Ecto neural progenitor cell (in vitro differentiated cells): Measurements from ENCODE around the gene MTERF4.

Source experiments
- DNase-seq: peaks from one replicate; pipeline ENCODE4 v3.0.0-alpha.2; 2018; ENCODE audit warnings: low spot score

The MTERF4 gene

DNA sequence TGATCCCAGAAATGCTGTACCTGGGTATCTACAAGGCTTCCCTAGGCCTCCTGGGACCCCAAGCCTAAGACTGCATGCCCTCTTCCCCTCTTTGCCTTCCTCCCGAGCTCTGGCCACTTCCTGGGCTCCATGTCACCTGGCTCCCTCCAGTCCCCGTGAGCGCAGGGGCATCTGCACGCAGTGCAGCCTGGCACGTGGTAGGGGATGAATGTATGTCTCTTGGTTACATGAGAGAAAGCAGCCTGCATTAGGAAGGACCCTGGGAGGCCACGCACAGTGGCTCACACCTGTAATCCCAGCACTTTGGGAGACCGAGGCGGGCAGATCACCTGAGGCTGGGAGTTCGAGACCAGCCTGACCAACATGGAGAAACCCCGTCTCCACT lies 31.3 kb upstream of the MTERF4 start:
- no peak for DNase-seq

DNA sequence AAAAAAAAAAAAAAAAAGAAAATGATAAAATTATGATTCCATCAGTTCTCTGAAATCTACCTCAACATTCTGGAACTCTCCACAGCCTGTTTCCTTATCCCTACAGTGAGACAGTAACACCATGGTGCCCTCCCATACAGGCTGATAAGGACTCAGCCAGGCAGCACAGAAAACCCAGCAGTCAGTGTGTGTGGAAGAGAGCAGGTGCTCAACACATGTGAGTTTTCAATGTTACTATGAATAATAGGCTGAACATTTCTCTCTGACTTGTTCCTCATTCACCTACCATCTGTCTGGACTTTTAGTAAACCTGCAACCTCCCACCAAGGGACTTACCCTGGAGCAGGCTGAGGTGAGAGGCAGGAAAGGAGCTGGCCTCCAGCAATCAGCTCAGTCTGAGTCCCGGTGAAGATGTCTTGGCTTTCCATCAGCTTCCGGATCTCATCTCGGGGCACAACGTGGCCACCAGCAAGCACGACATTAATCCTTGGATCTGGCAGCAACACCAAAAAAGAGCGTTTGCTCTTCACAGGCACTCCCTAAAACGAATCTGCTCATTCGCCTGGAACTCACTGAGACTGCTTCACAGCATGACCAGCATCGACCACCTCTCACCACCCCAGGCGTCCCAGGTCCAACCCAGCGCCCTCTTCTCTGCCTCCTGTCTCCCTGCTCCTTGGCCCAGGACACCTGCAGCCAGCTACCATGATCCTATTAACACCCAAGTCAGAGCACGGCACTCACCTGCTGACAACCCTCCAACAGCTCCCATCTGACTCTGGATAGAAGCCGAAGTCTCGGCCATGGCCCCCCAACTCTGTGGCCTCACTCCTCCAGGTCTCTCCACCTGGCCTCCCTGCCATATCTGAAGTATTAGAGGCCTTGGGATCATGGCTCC lies 30.7 kb upstream of the MTERF4 start:
- DNase-seq: no peak

DNA sequence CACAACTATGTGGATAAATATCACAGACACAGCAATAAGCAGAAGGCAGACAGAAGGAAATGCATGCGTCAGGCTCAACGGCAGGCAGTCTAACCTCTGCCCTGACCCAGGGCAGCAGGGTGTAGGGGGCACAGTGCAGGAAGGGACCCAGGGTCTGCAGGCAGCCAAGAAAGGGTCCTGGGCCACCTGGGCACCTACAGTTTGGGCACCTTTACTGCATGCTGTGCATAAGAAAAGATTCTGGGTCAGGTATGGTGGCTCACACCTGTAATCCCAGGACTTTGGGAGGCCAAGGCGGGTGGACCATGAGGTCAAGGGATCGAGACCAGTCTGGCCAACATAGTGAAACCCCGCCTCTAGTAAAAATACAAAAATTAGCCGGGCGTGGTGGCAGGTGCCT lies 29.4 kb upstream of the MTERF4 start:
- no peak for DNase-seq

DNA sequence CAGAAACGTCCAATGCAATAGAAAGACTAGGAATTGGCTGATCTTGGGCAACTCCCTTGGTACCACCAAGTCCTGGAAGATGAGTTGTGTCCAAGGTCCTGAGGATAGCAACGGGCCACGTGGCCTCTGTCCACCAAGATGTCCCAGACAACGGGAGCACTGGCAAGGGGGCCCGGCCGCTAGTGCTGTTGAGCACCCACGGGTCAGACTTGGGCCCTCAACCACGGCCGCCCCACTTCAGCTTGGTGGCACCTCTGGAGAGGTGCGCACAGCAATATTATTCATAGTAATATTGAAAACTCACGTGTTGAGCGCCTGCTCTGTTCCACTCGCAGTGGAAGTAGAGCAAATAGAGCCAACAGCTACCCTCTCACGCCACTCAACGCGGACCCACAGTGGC lies 28.2 kb upstream of the MTERF4 start:
- no peak for DNase-seq

- no peak for DNase-seq
Measured at GRCh38 chr2:241129086-241129871, 27.2 kb upstream of the MTERF4 start.

DNA sequence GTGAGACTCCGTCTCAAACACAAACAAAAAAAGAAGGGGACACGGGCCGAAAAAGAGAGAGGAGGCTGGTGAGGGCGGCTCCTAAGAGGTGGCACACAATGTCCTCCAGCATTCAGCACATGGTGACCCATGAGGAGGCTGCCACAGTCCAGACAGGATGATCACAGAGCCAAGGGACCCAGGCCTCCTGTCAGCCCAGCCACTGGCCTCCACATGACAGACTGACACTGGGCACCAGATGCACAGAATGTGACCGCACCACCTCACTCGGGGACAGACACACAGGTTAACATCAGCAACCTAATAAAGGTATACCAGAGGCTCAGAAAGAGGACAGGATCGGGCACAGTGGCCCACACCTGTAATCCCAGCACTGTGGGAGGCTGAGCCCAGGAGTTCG lies 26.2 kb upstream of the MTERF4 start:
- DNase-seq: no peak

DNA sequence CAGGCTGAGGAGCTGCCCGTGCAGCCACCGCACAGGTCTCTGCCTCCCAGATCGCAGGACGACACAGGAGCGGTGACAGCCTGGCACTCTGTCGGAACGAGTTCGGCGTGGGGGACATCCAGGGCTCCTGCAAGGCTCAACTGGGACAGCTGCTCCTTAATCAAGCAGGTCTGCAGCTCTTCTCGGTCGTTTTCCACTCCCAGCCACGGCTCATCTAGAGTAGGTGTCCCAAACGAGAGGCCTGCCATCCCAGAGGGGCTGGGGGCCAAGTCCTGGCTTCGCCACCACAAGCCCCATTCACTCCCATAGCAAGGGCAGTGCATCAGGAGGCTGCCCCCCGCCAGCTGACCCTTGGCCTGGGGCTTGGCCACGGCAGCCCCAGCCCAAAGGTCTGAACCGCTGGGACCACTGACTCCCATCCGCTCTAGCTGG lies 24.7 kb upstream of the MTERF4 start:
- DNase-seq: no peak

- DNase-seq: no peak
Measured at GRCh38 chr2:241126201-241126611, 24.1 kb upstream of the MTERF4 start.

DNA sequence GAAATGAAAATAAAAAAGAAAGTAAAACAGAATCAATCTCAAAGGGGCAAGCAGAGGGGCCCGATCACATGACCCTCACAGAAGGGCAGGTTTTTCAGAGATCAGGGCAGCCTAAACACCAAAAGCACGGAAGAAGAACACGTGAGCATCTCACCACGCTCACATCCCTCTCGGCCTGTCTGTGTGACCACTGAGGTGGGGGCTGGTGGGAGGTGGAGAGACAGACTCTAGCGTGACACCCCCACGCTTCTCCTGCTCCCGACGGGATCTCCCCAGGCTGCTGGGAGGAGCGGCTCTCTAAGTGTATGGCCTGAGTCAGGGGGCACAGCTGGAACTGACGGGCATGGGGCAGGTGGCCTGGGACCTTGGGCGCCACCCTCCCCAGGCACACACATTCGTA lies 23.5 kb upstream of the MTERF4 start:
- no peak for DNase-seq

DNA sequence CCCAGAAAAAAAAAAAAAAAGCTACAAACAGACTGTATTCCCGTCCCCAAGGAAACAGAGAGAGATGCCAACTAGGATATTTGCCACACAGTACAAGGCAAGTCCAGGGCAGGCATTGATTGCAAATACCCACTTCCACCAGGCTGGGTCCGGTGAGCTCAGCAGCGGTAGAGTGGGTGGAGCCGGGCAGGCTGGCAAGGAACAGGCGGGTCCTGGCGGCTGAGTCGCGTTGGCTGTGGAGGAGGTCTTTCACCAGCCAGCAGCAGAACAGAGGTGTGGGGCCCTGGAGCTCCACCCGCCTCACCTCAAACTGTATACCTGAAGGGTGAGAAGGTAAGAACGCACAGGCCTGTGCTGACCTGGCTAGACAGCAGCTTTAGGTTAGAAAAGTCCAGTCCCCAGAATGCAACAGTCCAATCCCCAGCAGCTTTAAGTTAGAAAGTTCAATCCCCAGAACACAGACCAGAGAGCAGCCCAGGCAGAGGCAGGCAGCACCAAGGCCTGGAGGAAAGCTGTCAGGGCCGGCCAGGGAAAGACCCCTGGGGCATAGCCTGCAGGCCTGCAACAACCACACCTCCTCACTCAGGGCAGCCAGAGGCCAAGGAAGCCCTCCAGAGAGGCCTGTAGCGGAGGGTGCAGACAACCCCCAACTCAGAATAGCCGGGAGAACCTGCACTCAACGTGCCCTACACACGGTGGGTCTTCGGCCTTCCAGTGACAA lies 21.9 kb upstream of the MTERF4 start:
- no peak for DNase-seq

- DNase-seq: no peak
Measured at GRCh38 chr2:241122376-241123002, 20.4 kb upstream of the MTERF4 start.

DNA sequence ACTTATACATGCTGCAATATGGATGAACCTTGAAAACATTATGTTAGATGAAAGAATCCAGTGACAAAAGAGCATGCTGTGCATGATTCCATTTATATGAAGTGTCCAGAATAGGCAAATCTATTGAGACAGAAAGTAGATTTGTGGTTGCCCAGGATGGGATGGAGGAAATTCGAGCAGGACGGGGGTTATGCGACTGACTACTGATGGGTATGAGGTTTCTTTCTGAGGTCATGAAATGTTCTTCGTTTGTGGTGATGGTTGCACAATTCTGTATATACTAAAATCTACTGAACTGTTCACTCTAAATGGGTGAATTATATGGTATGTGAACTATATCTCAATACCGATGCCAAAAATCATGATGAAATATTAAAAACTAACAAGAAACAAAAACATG lies 18.9 kb upstream of the MTERF4 start:
- no peak for DNase-seq

DNA sequence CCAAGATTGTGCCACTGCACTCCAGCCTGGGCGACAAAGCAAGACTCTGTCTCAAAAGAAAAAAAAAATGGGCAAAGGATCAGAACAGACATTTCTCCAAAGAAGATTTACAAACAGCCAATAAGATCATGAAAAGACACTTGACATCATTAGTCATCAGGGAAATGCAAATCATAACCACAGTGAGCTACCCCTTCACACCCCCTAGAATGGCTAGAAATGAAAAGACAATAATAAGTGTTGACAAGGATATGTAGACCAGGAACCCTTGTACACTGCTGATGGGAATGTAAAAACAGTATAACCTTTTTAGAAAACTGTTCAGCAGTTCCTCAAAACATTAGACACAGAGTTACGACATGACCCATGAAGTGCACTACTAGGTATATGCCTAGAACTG lies 18.4 kb upstream of the MTERF4 start:
- DNase-seq: no peak

DNA sequence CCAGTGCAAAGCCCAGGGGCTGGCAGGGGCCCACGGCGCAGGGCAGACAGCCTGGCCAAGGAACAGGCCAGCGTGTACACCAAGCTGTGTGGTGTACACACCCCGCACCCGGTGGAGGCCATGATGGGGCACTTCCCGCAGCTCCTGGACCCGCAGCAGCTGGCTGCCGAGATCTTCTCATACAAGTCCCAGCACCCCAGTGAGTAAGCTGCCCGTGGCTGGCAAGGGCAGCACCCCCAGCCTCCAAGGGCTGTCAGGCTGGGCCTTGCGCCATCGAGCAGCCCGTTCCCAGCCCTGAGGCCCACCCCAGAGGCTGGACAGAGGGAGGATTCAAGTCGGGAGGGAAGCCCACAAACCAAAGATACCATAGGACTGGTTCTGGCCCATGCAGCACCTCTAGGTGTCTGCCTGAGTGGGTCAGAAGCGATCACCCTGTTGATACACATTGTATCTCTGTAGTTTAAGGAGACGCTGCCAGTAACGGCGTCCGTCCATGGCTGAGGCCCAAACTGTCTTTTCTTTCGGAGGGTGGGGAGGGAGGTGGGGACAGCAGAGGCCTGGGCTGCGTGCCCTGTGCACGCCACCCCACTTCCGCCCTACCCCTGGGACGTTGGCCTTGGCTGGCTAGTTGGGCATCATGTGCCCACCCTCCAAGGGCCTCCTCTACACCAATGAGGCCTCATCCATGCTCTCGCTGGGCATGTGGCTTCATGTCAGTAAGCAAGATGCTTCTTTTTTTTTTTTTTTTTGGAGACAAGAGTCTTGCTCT lies 16.8 kb upstream of the MTERF4 start:
- DNase-seq: no peak

DNA sequence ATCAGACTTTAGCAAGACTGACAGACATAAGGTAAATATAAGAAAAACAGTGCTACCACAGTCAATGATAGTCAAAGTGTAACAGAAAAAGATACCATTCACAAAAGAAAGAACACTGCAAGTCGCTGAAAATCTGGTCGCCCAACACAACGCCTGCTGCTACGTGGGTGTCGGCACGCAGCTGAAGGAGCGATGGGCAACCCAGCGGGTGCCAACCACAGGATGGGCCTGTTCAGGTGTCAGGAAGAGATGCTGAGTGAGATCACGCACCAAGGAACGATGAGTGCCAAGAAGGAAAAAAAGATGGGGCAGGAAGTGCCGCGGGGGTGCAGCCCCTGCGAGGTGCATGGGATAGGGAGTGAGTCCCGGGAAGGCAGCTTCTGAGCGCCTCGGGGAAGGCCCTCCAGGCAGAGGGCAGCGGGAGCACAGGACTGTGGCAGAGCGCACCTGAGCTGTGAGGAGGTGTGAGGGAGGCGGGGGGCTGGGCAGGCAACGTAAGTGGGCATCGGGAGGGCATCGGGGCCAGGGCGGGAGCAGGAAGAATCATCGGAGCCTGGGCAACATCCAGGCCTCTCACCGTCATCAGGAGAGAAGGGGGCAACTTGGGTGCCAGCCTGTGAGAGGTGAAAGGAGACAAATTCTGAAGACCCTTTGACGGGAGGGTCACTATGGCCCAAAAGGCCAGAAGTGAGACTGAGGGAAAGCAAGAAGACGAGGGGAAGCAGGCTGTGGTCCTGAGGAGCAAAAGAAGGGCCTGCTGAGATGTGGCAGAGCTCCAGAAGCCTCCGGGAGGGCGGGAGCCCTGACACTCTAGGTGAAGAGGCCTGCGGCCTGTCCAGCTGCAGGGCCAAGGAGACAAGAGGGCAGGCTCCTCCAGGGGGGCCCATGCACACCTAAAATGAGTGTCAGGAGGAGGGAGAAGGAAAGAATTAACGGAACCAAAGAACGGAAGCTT lies 14.8 kb upstream of the MTERF4 start:
- no peak for DNase-seq

- no peak for DNase-seq
Measured at GRCh38 chr2:241115361-241115760, 13.3 kb upstream of the MTERF4 start.

- no peak for DNase-seq
Measured at GRCh38 chr2:241114836-241115235, 12.7 kb upstream of the MTERF4 start.

- no peak for DNase-seq
Measured at GRCh38 chr2:241112592-241112991, 10.5 kb upstream of the MTERF4 start.

DNA sequence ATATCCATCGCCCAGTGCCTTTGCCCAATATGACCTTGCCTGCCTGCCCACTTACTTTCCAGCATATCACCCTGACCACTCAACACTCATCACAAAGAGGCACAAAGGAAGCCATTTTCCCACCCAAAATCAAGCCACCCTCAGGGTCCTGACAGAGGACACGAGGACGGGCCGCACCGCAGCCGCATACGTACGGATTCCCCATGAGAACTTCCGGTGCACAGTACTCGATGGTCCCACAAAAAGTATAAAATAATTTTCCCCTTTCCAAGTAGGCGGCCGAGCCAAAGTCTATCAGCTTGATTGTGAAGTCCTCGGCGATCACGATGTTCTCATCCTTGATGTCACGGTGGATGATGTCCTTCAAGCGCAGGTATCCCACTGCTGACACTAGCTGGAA lies 10.0 kb upstream of the MTERF4 start:
- DNase-seq: no peak

- DNase-seq: no peak
Measured at GRCh38 chr2:241111440-241111805, 9.3 kb upstream of the MTERF4 start.
